ENCODE results near the gene RPS4Y2.

DNA sequence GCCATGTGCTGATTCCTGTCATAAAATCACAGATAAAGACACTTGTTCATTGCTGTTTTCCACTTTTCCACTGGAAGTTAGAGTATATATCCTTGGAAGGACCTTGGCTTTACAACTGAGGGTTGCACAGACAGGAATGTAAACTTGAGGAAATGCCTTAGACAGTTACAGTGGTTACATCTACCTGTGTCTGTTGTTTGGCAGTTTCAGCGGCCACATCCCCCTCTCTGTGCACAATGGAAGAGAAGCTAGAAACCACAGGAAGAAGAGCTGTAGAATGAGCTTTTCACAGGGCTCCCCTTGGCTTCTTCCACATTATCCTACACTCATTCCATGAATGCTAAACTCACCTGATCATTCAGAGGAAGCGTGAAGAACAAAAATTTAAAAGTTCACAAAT lies 9.0 kb upstream of the RPS4Y2 start:
- TF ChIP-seq, protein P1, sequence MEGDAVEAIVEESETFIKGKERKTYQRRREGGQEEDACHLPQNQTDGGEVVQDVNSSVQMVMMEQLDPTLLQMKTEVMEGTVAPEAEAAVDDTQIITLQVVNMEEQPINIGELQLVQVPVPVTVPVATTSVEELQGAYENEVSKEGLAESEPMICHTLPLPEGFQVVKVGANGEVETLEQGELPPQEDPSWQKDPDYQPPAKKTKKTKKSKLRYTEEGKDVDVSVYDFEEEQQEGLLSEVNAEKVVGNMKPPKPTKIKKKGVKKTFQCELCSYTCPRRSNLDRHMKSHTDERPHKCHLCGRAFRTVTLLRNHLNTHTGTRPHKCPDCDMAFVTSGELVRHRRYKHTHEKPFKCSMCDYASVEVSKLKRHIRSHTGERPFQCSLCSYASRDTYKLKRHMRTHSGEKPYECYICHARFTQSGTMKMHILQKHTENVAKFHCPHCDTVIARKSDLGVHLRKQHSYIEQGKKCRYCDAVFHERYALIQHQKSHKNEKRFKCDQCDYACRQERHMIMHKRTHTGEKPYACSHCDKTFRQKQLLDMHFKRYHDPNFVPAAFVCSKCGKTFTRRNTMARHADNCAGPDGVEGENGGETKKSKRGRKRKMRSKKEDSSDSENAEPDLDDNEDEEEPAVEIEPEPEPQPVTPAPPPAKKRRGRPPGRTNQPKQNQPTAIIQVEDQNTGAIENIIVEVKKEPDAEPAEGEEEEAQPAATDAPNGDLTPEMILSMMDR (IDR thresholded peaks at IDR 0.05), result no peak
- TF ChIP-seq, protein P2, sequence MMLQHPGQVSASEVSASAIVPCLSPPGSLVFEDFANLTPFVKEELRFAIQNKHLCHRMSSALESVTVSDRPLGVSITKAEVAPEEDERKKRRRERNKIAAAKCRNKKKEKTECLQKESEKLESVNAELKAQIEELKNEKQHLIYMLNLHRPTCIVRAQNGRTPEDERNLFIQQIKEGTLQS (CRISPR knock-in tag; conservative IDR thresholded peaks at IDR 0.05), result no peak
- TF ChIP-seq ZNF263 (CRISPR knock-in tag; IDR thresholded peaks at IDR 0.05; ENCODE audit: low read depth), result no peak
- no peak for TF ChIP-seq CREB1 (CRISPR knock-in tag; IDR thresholded peaks at IDR 0.05)
